Ovary (tissue), 9 donors: ENCODE data around the gene MX1. TPM values are rescaled to one million over a fixed set of nuclear protein-coding genes. Genes with fewer than 3 reads are reported as not detected.

ENCODE experiments used
- DNase-seq, 5 donors: peaks; one replicate each; pipeline ENCODE4 v3.0.0-alpha.2; 2019 to 2020
- H3K27ac ChIP-seq, 2 donors: fragments of 200-600 bp; one replicate each; pipeline versions ENCODE4 v1.5.1 to v1.8.0; 2019 to 2022
- H3K27me3 ChIP-seq: fragments of 200-600 bp; one replicate; pipeline ENCODE4 v1.8.0; 2022
- H3K36me3 ChIP-seq: fragments of 200-600 bp; sonication (generic); one replicate; pipeline ENCODE4 v1.5.1; 2019
- H3K4me1 ChIP-seq: one replicate; pipeline ENCODE4 v1.8.1; 2013; ENCODE audit warnings: mild to moderate bottlenecking, moderate library complexity; ENCODE audit not compliant: insufficient read depth
- H3K4me3 ChIP-seq: fragments of 200-600 bp; sonication (generic); one replicate; pipeline ENCODE4 v1.5.1; 2017
- H3K9me3 ChIP-seq, 2 donors: fragments of 200-600 bp in 1 of 2; sonication (generic) in 1 of 2; one replicate each; pipeline versions ENCODE4 v1.5.1 to v1.8.1; 2013 to 2019; ENCODE audit warnings: mild to moderate bottlenecking in 1 of 2, moderate library complexity in 1 of 2
- EP300 ChIP-seq: sonication (generic); formaldehyde crosslinking; IDR thresholded peaks from one replicate; pipeline ENCODE4 v1.6.1; 2017; ENCODE audit warnings: antibody characterized with exemption
- POLR2A ChIP-seq: fragments of 450-650 bp; IDR thresholded peaks from one replicate; pipeline ENCODE4 v1.6.1; 2017; ENCODE audit warnings: antibody characterized with exemption, mild to moderate bottlenecking, moderate library complexity
- WGBS, 3 donors: extraction: QIAGEN DNeasy Blood & Tissue Kit in 1 of 3; methylation state at CpG; one replicate each; pipeline versions ENCODE4 v1.1.5 to v1.1.7; 2013 to 2017; 5-methylcytosine and 5-hydroxymethylcytosine counted together
- intact Hi-C, 4 donors: fragments of 100-400 bp; cut with DNase I; formaldehyde crosslinking; loops; one replicate each; pipeline versions ENCODE4 v1.11.0 to v1.15.1; 2022 to 2023
- polyA plus RNA-seq, 2 donors: library from polyadenylated mRNA; stranded (reverse); fragments of 200-250 nt in 1 of 2; fragments of 350-450 nt in 1 of 2; fragmentation: Illumina TruSeq in 1 of 2; extraction: RNeasy Lipid Tissue Mini Kit (QIAGEN cat#74804) in 1 of 2; gene quantifications; one replicate each; pipeline ENCODE4 v1.2.3, GENCODE V29; 2013 to 2014
- total RNA-seq, 7 donors: library from RNA; depleted of rRNA in 2 of 7; stranded (reverse); fragments of >200 nt in 2 of 7; fragmentation: NEBNext Ultra II Directional in 3 of 7; extraction: Animal tissue kit (Norgen Biotek cat#: 25700) in 3 of 7; gene quantifications; one replicate each; pipeline versions ENCODE4 v1.1.0 to v1.2.4, GENCODE V29; 2016 to 2023
- TF ChIP-seq, protein P1 (sequence below), 3 donors: fragments of 450-650 bp in 2 of 3; fragments of 200-600 bp in 1 of 3; IDR thresholded peaks; one replicate each; pipeline versions ENCODE4 v1.5.1 to v1.8.0; 2016 to 2022; ENCODE audit warnings: antibody characterized with exemption in 3 of 3, mild to moderate bottlenecking in 1 of 3
- donor health status: DM: no; HTN: no; CAD: no; lungs with moderate emphysema.
- donor health status: DM: no; HTN: no; CAD: no.
- donor health status: Bipolar disorder and iron deficiency.
- donor health status: DM: yes; HTN: yes; CAD: no.
- donor health status: DM: no; HTN: no; CAD: no.
- donor health status: DM: yes; HTN: yes; CAD: no.

The MX1 gene
- total and polyA plus RNA-seq, 9 donors = 25.2 to 118 (median 43.5) TPM

- TF ChIP-seq, protein P1, sequence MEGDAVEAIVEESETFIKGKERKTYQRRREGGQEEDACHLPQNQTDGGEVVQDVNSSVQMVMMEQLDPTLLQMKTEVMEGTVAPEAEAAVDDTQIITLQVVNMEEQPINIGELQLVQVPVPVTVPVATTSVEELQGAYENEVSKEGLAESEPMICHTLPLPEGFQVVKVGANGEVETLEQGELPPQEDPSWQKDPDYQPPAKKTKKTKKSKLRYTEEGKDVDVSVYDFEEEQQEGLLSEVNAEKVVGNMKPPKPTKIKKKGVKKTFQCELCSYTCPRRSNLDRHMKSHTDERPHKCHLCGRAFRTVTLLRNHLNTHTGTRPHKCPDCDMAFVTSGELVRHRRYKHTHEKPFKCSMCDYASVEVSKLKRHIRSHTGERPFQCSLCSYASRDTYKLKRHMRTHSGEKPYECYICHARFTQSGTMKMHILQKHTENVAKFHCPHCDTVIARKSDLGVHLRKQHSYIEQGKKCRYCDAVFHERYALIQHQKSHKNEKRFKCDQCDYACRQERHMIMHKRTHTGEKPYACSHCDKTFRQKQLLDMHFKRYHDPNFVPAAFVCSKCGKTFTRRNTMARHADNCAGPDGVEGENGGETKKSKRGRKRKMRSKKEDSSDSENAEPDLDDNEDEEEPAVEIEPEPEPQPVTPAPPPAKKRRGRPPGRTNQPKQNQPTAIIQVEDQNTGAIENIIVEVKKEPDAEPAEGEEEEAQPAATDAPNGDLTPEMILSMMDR (IDR thresholded peaks at IDR 0.05) = no peak
- TF ChIP-seq EP300 (no peak), POLR2A (no peak)
- no peak overlapping the region for H3K4me3 ChIP-seq
- H3K27ac ChIP-seq = no peak overlapping the region
- H3K27me3 ChIP-seq = no peaks in the 10 kb centered on the region
- no peaks in the 10 kb centered on the region for H3K36me3 ChIP-seq
- H3K9me3 ChIP-seq = no peaks in the 10 kb centered on the region
- no peaks in the 10 kb centered on the region for H3K4me1 ChIP-seq
- 51 to 68% (median 63%) methylated on average over 33 of the region's 33 CpGs for WGBS, 3 donors
- DNase-seq = no peak
- intact Hi-C loops = loop anchor here in 1 of 4 donors (10.0 kb wide), 1 partner anchor 132 kb away; no protein-coding TSS in a partner anchor
Observed at GRCh38 chr21:41472753-41473548, 46.9 kb downstream of the MX1 start.

- no peak overlapping the region for H3K4me3 ChIP-seq
- no peak for DNase-seq
- no peak for TF ChIP-seq POLR2A
- H3K27ac ChIP-seq = no peak overlapping the region
- WGBS, 3 donors = 79 to 83% (median 83%) methylated on average over 15 of the region's 15 CpGs
- no peaks in the 10 kb centered on the region for H3K9me3 ChIP-seq
- H3K36me3 ChIP-seq = no peaks in the 10 kb centered on the region
- H3K27me3 ChIP-seq = no peaks in the 10 kb centered on the region
- H3K4me1 ChIP-seq = no peaks in the 10 kb centered on the region
- intact Hi-C loops = loop anchor here in 1 of 4 donors (10.0 kb wide), 1 partner anchor 129 kb away; no protein-coding TSS in a partner anchor
Observed at GRCh38 chr21:41475714-41476420, 49.8 kb downstream of the MX1 start.

DNA sequence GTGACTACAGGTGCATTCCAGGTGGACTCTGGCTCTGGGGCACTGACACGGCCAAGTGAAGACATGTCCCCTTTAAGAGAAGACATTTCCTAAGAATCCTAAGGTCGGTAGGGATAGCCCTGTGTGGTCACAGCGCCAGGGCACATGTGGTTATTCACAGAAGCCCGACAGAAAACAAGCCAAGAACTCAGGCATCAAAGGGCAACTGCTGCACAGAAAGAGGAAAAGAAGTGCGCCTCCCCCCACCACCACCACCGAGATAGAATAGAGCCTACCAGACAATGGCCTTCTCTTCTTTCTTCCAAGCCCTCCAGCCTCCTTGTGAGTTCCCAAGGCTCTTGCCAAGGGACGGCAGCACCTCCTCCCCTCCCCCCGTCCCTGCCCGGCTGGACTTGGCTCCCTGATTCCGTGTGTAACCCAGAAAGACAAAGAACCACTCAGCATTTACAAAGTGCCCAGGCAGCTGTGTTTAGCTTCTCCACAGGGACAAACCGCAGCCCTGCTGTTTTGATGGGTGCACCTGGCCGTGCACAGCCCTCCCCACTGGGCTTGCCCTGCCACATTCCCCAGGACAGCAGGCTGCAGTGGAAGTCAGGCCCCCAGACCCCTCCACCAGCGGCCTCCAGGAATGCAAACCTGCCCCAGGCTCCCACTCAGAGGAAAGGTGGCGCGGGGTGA is 51.7 kb downstream of the MX1 start:
- 28 to 34% (median 31%) methylated on average over 15 of the region's 15 CpGs for WGBS, 3 donors
- TF ChIP-seq POLR2A (no peak), EP300 (no peak)
- TF ChIP-seq, protein P1 (IDR thresholded peaks at IDR 0.05) = no peak
- Histone ChIP-seq H3K4me1 (no peaks in the 10 kb centered on the region), H3K4me3 (no peak overlapping the region), H3K36me3 (no peaks in the 10 kb centered on the region), H3K27ac (no peak overlapping the region), H3K9me3 (no peaks in the 10 kb centered on the region), H3K27me3 (no peaks in the 10 kb centered on the region)
- no peak for DNase-seq
- intact Hi-C loops = loop anchor here in 1 of 4 donors (10.0 kb wide), 1 partner anchor 127 kb away; no protein-coding TSS in a partner anchor

DNA sequence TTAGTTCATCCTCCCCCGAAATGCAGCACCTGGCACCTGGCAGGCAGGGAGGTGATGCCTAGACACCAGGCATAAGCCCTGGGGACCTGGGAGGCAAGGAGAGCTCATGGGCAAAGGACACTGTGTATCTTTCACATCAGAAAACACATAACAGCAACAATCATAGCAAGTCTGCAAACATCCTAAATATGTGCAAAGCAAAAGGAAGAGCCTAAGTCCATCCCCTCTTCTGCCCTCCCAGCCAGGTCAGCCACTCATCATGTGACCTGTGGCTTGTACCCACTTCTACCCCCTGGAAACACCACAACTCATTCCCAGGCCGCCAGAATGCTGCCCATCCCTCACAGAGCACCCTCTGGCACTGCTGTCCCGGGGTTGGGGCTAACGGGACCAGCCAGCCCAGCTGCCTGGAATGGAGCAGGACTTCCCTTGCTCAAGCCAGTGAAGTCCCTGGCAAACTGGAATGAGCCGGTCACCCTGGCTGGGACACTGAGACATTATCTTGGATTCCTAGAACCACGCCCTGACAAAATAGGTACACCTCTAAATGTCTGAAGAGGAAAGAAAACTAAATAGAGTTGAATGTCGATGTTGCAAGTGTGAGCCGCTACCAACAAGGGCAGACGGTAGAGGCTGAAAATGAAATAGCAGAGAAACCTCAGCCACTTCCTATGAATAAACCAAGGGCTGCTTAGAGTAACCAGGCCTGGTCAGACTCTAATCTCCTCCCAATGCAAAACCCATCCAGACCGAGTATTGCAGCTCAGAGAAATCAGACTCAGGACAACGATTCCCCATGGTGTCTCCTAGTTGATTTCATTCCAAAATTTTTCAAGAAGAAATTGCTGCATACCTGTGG is 52.5 kb downstream of the MX1 start:
- Histone ChIP-seq H3K9me3 (no peaks in the 10 kb centered on the region), H3K4me1 (no peaks in the 10 kb centered on the region), H3K27me3 (no peaks in the 10 kb centered on the region), H3K36me3 (no peaks in the 10 kb centered on the region), H3K27ac (no peak overlapping the region), H3K4me3 (no peak overlapping the region)
- no peak for DNase-seq
- 73 to 87% (median 81%) methylated on average over 11 of the region's 11 CpGs for WGBS, 3 donors
- TF ChIP-seq, protein P1 (IDR thresholded peaks at IDR 0.05) = no peak
- TF ChIP-seq POLR2A (no peak), EP300 (no peak)
- intact Hi-C loops = loop anchor here in 1 of 4 donors (10.0 kb wide), 1 partner anchor 126 kb away; no protein-coding TSS in a partner anchor
